CD4-positive, CD25-positive, alpha-beta regulatory T cell (primary cell): ENCODE data around the gene TEKT5. TPM values are rescaled to one million over a fixed set of nuclear protein-coding genes. Genes with fewer than 3 reads are reported as not detected.

Source experiments
- ATAC-seq, 2 donors: fragments of 150-1000 bp; cut with Tn5 transposase; one replicate each; pipeline ENCODE4 v1.10.0; 2021; ENCODE audit warnings: low read depth in 2 of 2, moderate number of reproducible peaks in 2 of 2, moderate library complexity in 1 of 2
- DNase-seq, 3 donors: peaks; one replicate each; pipeline versions ENCODE4 v3.0.0 to v3.0.0-alpha.2; 2012 to 2022; ENCODE audit warnings: mixed read lengths in 1 of 3
- H3K27ac ChIP-seq: one replicate; pipeline ENCODE4 v1.7.0; 2013; ENCODE audit warnings: mild to moderate bottlenecking, low read length; ENCODE audit not compliant: insufficient read depth, poor library complexity, severe bottlenecking
- H3K27me3 ChIP-seq: one replicate; pipeline ENCODE4 v1.7.0; 2013; ENCODE audit warnings: low read length; ENCODE audit not compliant: control insufficient read depth, insufficient read depth
- H3K36me3 ChIP-seq: one replicate; pipeline ENCODE4 v1.7.0; 2013; ENCODE audit warnings: mild to moderate bottlenecking, low read length, moderate library complexity; ENCODE audit not compliant: control insufficient read depth, insufficient read depth
- H3K4me1 ChIP-seq: 2 replicates; pipeline ENCODE4 v1.7.0; 2013; ENCODE audit warnings: mild to moderate bottlenecking, low read length; ENCODE audit not compliant: insufficient read depth, control insufficient read depth, poor library complexity, severe bottlenecking
- H3K4me3 ChIP-seq: one replicate; pipeline ENCODE4 v1.7.0; 2013; ENCODE audit warnings: low read depth, mild to moderate bottlenecking, low read length, moderate library complexity
- H3K9me3 ChIP-seq, 2 experiments: 1 replicate in 1 of 2; 2 replicates in 1 of 2; pipeline ENCODE4 v1.7.0; 2013; ENCODE audit warnings: low read length in 2 of 2, mild to moderate bottlenecking in 1 of 2, moderate library complexity in 1 of 2; ENCODE audit not compliant: control insufficient read depth in 2 of 2
- H3K27ac Mint-ChIP-seq, 3 donors: one replicate each; pipeline ENCODE4 v1.8.0; 2020 to 2022; ENCODE audit warnings: mild to moderate bottlenecking in 3 of 3, mixed read lengths in 3 of 3, moderate library complexity in 2 of 3
- H3K27me3 Mint-ChIP-seq: one replicate; pipeline ENCODE4 v1.8.0; 2022; ENCODE audit warnings: mild to moderate bottlenecking, mixed read lengths
- H3K36me3 Mint-ChIP-seq: one replicate; pipeline ENCODE4 v1.8.0; 2020; ENCODE audit warnings: mixed read lengths
- H3K4me1 Mint-ChIP-seq, 4 donors: one replicate each; pipeline ENCODE4 v1.8.0; 2020 to 2022; ENCODE audit warnings: mixed read lengths in 4 of 4, mild to moderate bottlenecking in 1 of 4
- H3K4me3 Mint-ChIP-seq, 4 donors: one replicate each; pipeline ENCODE4 v1.8.0; 2020 to 2022; ENCODE audit warnings: mild to moderate bottlenecking in 4 of 4, mixed read lengths in 4 of 4, moderate library complexity in 3 of 4
- H3K9me3 Mint-ChIP-seq, 7 donors: one replicate each; pipeline ENCODE4 v1.8.0; 2020 to 2022; ENCODE audit warnings: mixed read lengths in 7 of 7, mild to moderate bottlenecking in 3 of 7, moderate library complexity in 2 of 7
- polyA plus RNA-seq, 4 donors: library from polyadenylated mRNA; unstranded; fragments of 300-500 nt; fragmentation: Illumina TruSeq; gene quantifications; one replicate each; pipeline ENCODE4 v1.2.3, GENCODE V29; 2021
- total RNA-seq: library from RNA; stranded (reverse); gene quantifications from one replicate; pipeline ENCODE4 v1.2.3, GENCODE V29; 2022

Gene TEKT5
- total and polyA plus RNA-seq, 5 donors from 2014 or later: 0.24 TPM; not detected in 4

DNA sequence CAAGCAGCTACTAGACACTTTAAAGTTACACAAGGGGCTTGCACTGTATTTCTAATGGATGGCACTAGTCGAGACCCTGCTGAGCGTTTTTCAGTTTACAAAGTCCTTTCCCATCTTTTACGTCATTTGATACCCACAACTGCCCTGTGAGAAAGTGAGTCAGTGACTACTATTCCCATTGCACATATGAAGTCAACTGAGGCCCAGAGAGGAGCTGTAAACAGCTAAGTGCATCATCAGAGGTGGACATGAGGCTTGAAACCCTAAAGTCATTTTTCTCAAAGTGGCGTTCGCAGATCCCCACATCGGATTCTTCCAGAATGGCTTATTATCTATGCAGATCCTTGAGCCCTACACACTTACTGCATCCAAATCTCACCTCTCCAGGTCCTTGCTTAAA, 50.6 kb downstream of the TEKT5 start:
- no peaks in the 10 kb centered on the region for H3K4me1 Mint-ChIP-seq
- peaks cover 0 to 1% (median 0%) of the 10 kb centered on the region in 7 donors for H3K9me3 Mint-ChIP-seq
- Histone ChIP-seq H3K4me1 (no peaks in the 10 kb centered on the region), H3K9me3 (no peaks in the 10 kb centered on the region), H3K27ac (no peak overlapping the region), H3K27me3 (no peaks in the 10 kb centered on the region), H3K4me3 (no peak overlapping the region), H3K36me3 (no peaks in the 10 kb centered on the region)
- no peak for ATAC-seq
- H3K27ac Mint-ChIP-seq: peak overlapping the region in 1 of 3 donors; percentile 21
- H3K27me3 Mint-ChIP-seq: no peaks in the 10 kb centered on the region
- no peak for DNase-seq
- no peaks in the 10 kb centered on the region for H3K36me3 Mint-ChIP-seq
- H3K4me3 Mint-ChIP-seq: no peak overlapping the region

DNA sequence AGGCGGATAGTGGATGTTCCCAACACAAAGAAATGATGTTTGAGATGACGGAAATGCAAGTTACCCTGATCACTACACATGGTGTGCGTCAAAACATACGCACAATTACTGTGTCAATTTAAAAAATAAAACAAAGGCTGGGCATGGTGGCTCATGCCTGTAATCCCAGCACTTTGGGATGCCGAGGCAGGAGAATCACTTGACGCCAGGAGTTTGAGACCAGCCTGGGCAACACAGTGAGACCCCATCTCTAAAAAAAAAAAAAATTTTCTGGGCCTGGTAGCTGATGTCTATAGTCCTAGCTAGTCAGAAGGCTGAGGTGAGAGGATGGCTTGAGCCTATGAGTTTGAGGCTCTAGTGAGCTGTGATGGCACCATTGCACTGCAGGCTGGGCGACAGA, 51.8 kb downstream of the TEKT5 start:
- no peaks in the 10 kb centered on the region for H3K9me3 ChIP-seq
- H3K27ac Mint-ChIP-seq: no peak overlapping the region
- H3K4me1 ChIP-seq: no peaks in the 10 kb centered on the region
- no peak overlapping the region for H3K27ac ChIP-seq
- DNase-seq (no peak), ATAC-seq (no peak)
- no peaks in the 10 kb centered on the region for H3K27me3 ChIP-seq
- no peaks in the 10 kb centered on the region for H3K36me3 Mint-ChIP-seq
- H3K4me3 ChIP-seq: no peak overlapping the region
- peaks cover 0 to 1% (median 0%) of the 10 kb centered on the region in 7 donors for H3K9me3 Mint-ChIP-seq
- no peaks in the 10 kb centered on the region for H3K4me1 Mint-ChIP-seq
- no peaks in the 10 kb centered on the region for H3K36me3 ChIP-seq
- no peak overlapping the region for H3K4me3 Mint-ChIP-seq
- H3K27me3 Mint-ChIP-seq: no peaks in the 10 kb centered on the region

DNA sequence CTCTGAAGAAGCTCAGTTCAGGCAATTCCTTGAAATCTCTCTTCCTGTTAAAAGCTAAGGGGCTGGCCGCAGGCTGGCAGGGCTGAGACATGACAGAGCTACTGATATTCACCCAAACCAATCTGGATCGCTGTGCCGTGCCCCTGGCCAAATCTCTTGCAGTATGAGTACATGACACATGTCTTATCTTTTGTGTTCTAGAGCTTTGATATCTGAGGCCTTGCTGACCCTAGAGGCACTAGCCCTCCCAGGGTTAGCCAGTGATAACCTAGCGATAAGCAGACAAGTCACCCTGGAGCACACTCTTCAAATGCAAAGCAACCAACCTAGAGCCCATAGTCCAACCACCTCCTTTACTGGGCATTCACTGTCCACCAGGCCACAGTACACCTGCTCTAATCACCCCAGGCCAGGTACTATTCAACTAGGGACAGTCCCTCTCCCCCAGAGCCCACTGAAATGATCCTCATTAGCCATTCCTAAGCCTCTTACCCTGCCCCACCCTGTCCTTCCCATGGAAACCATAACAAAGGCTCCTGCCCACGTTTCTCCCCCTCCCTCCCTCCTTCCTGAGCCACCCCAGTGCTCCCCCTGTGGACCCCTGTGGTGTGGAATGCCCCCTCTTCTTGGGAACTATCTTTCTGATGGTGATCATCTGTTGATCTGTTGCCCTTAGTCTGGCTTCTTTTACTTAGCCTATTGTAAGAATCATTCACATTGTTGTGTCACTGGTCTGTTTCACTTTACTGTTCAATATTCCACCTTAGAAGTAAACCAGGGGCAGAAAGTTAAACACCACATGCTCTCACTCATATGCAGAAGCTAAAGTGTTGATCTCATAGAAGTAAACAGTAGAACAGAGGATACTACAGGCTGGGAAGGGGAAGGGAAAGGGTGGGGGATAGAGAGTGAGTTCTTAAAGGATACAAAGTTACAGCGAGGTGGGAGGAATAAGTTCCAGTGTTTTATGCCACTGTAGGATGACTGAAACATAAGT, 52.5 kb downstream of the TEKT5 start:
- no peaks in the 10 kb centered on the region for H3K27me3 Mint-ChIP-seq
- no peak overlapping the region for H3K4me3 Mint-ChIP-seq
- DNase-seq: no peak
- H3K27me3 ChIP-seq: no peaks in the 10 kb centered on the region
- no peaks in the 10 kb centered on the region for H3K9me3 ChIP-seq
- H3K4me1 ChIP-seq: no peaks in the 10 kb centered on the region
- no peaks in the 10 kb centered on the region for H3K36me3 Mint-ChIP-seq
- H3K27ac ChIP-seq: no peak overlapping the region
- no peaks in the 10 kb centered on the region for H3K4me1 Mint-ChIP-seq
- H3K27ac Mint-ChIP-seq: no peak overlapping the region
- H3K9me3 Mint-ChIP-seq: peaks cover 0 to 1% (median 0%) of the 10 kb centered on the region in 7 donors
- H3K4me3 ChIP-seq: no peak overlapping the region
- H3K36me3 ChIP-seq: no peaks in the 10 kb centered on the region
- ATAC-seq: no peak

DNA sequence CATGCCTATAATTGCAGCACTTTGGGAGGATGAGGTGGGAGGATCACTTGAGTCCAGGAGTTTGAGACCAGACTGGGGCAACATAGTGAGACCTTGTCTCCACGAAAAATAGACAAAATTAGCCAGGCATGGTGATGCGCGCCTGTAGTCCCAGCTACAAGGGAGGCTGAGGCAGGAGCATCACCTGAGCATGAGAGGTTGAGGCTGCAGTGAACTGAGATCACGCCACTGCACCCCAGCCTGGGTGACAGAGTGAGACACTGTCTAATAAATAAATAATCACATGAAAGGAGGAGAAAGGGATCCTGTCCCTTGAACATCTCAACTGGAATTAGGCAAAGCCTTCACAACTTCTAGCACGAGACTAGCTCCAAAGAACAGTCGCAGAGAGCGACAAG, 53.2 kb downstream of the TEKT5 start:
- no peaks in the 10 kb centered on the region for H3K27me3 ChIP-seq
- no peak overlapping the region for H3K4me3 ChIP-seq
- no peak for DNase-seq
- H3K4me3 Mint-ChIP-seq: no peak overlapping the region
- no peak overlapping the region for H3K27ac ChIP-seq
- no peak for ATAC-seq
- no peaks in the 10 kb centered on the region for H3K4me1 ChIP-seq
- no peaks in the 10 kb centered on the region for H3K9me3 ChIP-seq
- no peaks in the 10 kb centered on the region for H3K36me3 ChIP-seq
- H3K4me1 Mint-ChIP-seq: no peaks in the 10 kb centered on the region
- peaks cover 0 to 1% (median 0%) of the 10 kb centered on the region in 7 donors for H3K9me3 Mint-ChIP-seq
- no peak overlapping the region for H3K27ac Mint-ChIP-seq
- no peaks in the 10 kb centered on the region for H3K27me3 Mint-ChIP-seq
- no peaks in the 10 kb centered on the region for H3K36me3 Mint-ChIP-seq

DNA sequence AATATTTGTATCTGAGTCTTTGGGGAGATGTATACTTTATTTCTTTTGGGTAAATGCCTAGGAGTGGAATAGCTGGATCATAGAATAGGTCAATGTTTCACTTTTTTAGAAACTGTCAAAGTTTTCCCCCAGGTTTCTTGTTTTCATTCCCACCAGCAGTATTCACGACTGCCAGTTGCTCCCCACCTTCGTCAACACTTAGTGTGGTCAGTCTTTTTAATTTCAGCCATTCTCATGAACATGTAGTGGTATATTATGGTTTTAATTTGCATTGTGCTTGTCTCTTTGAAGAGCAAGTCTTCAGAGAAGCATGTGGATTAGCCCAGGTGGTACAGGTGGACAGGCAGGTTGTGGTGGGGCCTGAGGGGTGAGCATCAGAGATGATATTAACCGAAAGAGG, 53.8 kb downstream of the TEKT5 start:
- H3K9me3 ChIP-seq: no peaks in the 10 kb centered on the region
- H3K36me3 ChIP-seq: no peaks in the 10 kb centered on the region
- DNase-seq: no peak
- peaks cover 0 to 1% (median 0%) of the 10 kb centered on the region in 7 donors for H3K9me3 Mint-ChIP-seq
- H3K4me1 Mint-ChIP-seq: no peaks in the 10 kb centered on the region
- no peak overlapping the region for H3K4me3 ChIP-seq
- no peak overlapping the region for H3K4me3 Mint-ChIP-seq
- no peaks in the 10 kb centered on the region for H3K36me3 Mint-ChIP-seq
- H3K27me3 ChIP-seq: no peaks in the 10 kb centered on the region
- no peak for ATAC-seq
- no peak overlapping the region for H3K27ac Mint-ChIP-seq
- H3K27me3 Mint-ChIP-seq: no peaks in the 10 kb centered on the region
- H3K4me1 ChIP-seq: no peaks in the 10 kb centered on the region
- H3K27ac ChIP-seq: no peak overlapping the region

DNA sequence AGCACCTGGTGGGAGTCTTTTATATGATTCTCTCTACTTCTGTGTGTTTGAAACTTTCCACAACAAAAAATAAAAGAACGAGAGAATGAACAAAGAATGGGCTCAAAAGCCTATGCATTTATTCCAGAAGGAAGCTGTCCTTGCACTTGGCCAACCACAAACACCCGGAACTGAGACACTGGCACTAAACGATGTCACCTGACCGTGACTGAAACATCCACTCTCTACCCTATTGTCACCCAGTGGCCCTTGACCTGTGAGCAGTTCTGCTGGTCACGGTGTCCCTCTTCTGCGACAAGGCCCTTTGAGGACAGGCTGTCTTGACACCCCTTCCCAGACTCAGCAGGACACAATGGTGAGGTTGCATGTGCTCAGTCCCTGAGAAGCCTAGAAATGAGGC, 56.6 kb downstream of the TEKT5 start:
- no peak overlapping the region for H3K4me3 ChIP-seq
- no peaks in the 10 kb centered on the region for H3K9me3 ChIP-seq
- DNase-seq (no peak), ATAC-seq (no peak)
- H3K27me3 ChIP-seq: no peaks in the 10 kb centered on the region
- H3K27ac ChIP-seq: no peak overlapping the region
- no peak overlapping the region for H3K4me3 Mint-ChIP-seq
- peaks cover 0 to 1% (median 0%) of the 10 kb centered on the region in 7 donors for H3K9me3 Mint-ChIP-seq
- H3K36me3 Mint-ChIP-seq: no peaks in the 10 kb centered on the region
- H3K27ac Mint-ChIP-seq: no peak overlapping the region
- H3K4me1 ChIP-seq: no peaks in the 10 kb centered on the region
- H3K4me1 Mint-ChIP-seq: no peaks in the 10 kb centered on the region
- H3K27me3 Mint-ChIP-seq: no peaks in the 10 kb centered on the region
- H3K36me3 ChIP-seq: no peaks in the 10 kb centered on the region

DNA sequence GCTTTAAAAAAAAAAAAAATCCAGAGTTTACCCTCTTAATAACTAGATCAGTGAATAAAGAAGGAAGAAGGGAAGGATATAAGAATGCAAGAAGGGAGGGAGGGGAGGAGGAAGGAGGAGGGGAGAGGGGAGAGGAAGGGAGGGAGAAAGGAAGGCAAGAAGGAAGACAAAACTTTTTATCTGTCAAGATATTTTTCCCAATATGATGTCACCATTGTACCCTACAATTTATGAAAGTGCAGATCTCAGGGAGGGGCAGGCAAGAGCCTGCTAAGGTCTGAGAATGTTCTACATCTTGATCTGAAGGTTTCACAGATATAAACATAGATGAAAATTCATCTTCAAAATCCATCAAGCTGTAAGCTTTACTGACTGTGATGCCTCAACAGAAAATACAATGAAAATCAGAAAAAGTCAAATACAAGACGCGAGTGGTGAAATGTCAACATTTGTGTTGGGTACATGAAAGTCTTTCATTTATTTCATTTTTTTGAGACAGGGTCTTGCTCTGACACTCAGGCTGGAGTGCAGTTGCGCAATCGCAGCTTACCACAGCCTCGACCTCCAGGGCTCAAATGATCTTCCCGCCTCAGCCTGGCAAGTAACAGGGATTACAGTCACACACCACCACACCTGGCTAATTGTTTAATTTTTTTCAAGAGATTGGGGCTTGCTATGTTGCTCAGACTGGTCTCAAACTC, 57.2 kb downstream of the TEKT5 start:
- ATAC-seq (no peak), DNase-seq (no peak)
- H3K27me3 ChIP-seq: no peaks in the 10 kb centered on the region
- H3K27me3 Mint-ChIP-seq: no peaks in the 10 kb centered on the region
- peaks cover 0 to 1% (median 0%) of the 10 kb centered on the region in 7 donors for H3K9me3 Mint-ChIP-seq
- no peak overlapping the region for H3K27ac Mint-ChIP-seq
- no peak overlapping the region for H3K4me3 Mint-ChIP-seq
- no peaks in the 10 kb centered on the region for H3K4me1 Mint-ChIP-seq
- no peak overlapping the region for H3K27ac ChIP-seq
- no peak overlapping the region for H3K4me3 ChIP-seq
- no peaks in the 10 kb centered on the region for H3K36me3 ChIP-seq
- H3K4me1 ChIP-seq: no peaks in the 10 kb centered on the region
- H3K36me3 Mint-ChIP-seq: no peaks in the 10 kb centered on the region
- no peaks in the 10 kb centered on the region for H3K9me3 ChIP-seq
